Activated CD4-positive, alpha-beta T cell treated with anti-CD3 and anti-CD28 coated beads, Interleukin-2, amount 50 U/mL, for 1 hour (primary cell): ENCODE results near the gene PRUNE2.
"Not testable (repeated sequence)": the region's sequence is repeated elsewhere in the genome, so short reads cannot be mapped to it uniquely, and the experiment has no call there.

Experiments used
- DNase-seq: peaks from one replicate; pipeline ENCODE4 v3.0.0-alpha.2; 2020

The PRUNE2 gene

DNA sequence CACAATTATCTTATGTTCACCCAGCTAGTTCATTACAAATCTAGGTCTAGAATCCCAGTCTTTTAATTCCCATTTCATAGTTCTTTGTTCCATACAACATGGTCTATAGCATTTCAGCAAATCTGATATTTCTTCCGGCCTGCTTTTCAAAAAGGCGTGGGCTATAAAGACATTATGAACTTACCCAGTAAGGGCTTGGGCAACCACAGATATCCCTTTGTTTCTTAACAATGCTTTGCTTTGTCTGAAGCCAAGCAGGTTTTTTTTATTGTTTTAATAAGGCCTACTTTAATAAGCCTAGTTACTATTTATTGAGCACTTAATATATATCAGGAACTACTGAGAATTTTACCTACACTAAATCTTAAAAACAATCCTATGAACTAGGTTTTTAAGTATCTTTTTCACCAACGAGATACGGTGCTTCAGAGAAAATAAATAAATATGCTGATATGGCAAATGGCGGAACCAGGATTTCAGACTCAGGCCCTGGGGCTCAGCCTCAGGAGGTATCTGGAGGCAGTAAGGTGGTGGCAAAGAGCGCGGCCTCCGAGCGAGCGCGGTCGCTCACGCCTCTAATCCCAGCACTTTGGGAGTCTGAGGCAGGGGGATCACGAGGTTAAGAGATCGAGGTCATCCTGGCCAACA lies 112.0 kb downstream of the PRUNE2 start:
- no peak for DNase-seq

DNA sequence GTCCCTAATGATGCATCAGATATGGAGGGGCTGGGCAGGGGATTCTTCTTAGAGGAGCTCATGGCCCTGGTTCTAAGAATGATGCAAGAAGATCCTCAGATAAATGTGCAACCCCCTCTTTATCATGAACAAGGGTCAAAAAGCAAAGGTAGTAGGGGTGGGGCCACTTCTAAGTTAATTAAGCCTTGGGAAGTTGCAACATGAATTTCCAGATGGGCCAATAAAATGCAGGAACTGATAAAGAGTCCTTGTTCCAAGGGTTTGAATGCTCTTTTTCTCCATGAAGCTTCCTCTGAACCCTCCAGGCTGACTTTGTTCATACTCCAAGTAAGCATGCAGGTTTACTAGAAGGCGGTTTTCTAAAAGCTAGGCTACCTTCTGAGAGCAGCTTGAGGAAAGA lies 116.1 kb downstream of the PRUNE2 start:
- no peak for DNase-seq

DNA sequence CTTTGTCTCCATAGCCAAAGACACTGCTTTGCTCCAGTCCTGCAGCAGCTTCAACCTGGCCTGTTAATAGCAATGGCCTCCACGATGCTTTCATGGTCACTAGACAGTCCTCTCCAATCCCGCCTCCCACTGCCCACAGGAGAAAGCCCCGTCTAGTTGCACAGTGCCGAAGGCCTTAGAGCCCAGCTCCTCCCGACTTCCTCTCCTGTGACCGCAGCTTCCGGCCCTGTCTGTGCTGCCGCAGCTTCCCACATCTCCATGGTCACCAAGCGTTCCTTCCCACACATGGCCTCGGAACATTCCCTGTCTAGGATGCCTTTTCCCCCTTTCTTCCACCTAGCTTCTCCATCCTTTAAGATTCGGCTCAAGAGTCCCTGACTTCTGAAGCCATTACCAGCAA lies 118.2 kb downstream of the PRUNE2 start:
- DNase-seq, result no peak

DNA sequence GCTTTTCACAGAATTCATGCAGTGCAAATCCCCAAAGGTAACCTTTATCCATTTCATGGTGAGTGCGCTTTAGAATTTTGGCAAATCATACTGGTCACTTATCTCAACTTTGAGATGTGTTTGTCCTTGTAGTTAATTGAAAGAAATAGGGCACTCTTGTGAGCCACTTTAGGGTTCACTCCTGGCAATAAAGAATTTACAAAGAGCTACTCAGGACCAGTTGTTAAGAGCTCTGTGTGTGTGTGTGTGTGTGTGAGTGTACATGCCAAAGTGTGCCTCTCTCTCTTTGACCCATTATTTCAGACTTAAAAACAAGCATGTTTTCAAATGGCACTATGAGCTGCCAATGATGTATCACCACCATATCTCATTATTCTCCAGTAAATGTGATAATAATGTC lies 120.4 kb downstream of the PRUNE2 start:
- DNase-seq, result no peak

DNA sequence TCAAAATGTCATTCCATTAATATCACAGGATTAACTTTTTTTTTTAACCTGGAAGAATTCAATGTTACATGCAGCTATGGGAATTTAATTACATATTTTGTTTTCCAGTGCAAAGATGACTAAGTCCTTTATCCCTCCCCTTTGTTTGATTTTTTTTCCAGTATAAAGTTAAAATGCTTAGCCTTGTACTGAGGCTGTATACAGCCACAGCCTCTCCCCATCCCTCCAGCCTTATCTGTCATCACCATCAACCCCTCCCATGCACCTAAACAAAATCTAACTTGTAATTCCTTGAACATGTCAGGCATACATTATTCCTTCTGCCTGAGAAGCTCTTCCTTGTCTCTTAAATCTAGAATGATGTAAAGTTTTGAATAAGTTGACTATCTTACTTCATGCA lies 121.0 kb downstream of the PRUNE2 start:
- DNase-seq, result no peak

DNA sequence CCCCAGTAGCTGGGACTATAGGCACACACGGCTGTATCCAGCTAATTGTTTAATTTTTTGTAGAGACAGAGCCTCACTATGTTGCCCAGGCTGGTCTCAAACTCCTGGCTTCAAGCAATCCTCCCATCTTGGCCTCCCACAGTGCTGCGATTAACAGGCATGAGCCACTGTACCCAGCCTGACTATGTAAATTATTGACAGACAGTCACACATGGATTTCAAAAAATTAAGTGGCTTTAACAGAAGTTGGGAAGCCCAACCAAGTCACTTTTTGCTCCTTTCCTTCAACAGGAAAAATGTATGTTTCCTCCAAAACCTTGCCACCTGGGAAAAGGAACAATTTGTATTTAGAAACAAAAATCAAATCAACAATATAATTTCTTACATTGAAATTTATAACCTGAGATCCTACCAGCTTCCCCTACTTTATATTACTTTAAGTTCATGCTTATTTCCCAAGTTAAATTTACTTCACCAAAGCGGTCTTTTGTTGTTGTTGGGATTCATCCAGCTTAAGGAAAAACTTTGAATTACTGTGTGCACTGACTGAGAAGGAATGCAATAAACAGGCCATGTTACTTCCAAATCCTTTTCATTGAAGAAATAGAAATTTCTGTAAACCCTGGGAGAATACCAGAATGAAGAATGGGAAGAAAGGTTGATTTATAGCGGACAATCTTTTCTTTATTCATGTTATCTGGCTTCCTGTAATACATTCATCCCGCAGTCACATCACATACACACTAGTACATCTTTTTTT lies 133.0 kb downstream of the PRUNE2 start:
- no peak for DNase-seq

DNA sequence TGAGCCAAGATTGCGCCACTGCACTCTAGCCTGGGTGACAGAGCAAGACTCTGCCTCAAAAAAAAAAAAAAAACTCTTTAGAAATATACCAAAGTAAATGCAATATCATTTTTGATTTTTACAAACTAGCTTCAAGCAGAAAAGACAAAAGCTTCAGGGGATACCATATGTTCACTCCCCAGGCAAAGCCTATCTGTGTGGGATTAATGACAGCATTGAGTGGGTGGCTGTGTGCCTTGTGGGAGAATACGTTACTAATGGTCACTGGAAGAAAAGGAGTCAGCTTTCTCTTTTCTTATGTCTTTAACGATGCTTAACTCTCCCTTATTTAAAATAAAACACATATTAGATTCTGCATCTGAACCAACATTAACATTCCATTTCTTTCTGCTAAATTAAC lies 139.8 kb downstream of the PRUNE2 start:
- DNase-seq, result no peak

DNA sequence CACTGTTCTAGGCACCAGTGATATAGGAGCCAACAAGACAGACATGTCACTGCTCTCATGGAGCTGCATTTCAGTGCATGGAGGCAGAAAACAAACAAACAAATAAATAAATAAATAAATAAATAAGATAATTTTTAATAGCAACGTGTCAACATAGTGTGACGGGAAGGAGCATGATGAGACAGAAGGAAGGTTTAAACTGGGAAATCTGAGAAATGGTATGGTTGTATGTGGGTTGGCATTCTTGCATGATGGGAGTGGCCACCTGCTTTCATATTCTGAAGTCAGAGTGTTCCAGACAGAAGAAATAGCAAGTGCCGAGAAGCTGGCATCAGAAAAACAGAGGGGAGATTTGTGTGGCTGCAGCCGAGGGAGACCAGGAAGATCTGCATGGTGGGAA lies 141.8 kb downstream of the PRUNE2 start, which contains the start of gene PCA3:
Gene PCA3, plus strand, starts transcription at position 301 of the 400 bp plus-strand sequence.
- no peak for DNase-seq

DNA sequence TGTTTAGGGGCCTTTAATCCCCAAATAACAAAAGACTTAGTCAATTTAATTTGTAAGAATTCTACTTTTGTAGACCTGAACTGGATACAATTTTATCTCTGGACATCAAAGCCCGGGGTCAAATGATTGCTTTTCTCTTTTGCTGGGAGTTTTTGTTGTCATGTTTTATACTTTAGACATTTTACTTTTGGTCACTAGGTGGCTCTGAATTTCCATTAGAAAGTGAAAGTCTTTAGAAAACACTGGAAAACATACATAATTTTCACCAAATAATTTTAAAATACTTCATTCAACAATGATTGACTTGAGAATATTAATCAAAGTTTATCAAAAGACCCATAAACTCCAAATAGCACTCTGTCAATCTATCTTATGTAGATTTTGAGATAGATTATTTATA lies 144.5 kb downstream of the PRUNE2 start:
- DNase-seq, result no peak

DNA sequence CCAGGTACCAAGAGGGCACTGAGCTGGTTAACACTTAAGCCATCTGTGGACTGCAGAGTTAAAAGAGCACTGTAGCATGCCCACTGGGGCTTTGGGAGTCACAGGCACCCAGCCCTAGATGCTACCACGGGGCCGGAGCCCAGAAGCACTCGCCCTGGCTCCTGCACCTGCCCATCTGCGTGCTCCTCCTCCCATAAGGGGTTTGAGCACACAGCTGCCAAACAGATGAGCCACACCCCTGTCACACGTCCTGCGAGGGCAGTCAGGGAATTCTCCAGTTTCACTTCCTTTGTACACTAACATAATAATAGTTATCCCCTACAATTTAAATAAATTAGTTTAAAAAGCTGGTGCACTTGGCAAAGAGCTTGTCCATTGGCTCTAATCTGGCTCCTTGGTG lies 146.2 kb downstream of the PRUNE2 start:
- no peak for DNase-seq

DNA sequence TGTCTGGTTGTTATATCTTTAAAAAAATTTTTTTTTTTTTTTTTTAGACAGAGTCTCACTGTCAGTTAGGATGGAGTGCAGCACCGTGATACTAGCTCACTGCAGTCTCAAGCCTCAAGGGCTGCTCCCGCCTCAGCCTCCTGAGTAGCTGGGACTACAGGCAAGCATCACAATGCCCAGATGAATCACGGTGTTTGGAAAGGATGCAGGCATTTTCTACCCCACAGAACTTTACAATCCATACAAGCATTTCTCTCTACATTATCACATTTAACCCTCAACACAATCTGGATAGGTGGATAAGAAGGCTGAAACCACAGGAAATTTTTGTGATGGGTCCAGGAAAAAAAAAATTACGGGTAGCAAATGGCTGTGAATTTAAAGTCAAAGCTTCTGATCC lies 147.4 kb downstream of the PRUNE2 start:
- no peak for DNase-seq

DNA sequence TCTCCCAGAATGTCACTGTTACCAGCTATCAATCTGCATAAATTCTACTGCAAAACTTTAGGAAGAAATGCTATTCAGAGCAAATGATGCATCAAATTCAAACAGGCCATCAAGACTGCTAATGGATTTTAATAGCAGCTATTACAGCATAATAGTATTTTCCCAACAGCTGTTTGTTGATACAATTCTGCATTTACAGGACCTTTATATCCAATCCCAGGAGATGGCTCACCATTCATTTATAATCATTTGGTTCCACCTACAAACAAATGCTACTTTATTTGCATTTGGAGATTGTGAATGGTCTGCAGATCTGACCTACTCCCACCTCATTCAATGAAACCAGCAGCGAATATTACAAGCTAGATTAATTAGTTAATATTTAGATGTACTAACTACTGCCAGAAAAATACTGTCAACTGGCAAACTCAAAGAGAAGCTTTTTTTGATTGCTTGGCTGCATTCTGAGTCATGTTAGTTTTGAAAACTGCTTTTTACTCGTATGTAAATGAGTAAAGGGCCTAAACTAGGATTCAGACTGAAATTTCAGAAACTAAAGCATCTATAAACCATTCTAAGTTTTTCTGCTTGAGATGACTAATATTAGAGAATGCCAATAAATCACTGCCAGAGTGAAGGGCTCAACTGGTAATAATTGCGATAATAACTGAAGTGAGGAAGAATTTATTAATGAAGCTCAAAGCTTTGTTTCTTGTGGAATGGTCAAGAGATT lies 148.8 kb downstream of the PRUNE2 start:
- DNase-seq, result no peak

DNA sequence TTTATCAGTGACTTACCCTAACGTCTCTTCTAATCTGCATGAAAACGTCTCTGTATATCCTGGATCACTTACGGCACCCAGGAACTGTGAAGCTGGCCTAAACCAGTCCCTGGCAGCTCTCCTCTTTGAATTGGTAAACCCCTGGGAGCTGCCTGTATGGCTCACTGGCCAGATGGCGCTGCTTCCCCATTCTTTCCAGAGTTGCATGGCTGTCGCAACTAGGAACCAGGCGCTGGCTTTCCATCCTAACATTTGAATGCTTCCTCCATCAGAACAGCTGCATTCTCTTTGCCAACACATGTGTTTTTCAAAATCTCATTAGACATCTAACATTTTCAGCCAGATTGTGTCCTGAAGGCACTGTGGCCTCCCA lies 149.7 kb downstream of the PRUNE2 start:
- DNase-seq, result no peak

DNA sequence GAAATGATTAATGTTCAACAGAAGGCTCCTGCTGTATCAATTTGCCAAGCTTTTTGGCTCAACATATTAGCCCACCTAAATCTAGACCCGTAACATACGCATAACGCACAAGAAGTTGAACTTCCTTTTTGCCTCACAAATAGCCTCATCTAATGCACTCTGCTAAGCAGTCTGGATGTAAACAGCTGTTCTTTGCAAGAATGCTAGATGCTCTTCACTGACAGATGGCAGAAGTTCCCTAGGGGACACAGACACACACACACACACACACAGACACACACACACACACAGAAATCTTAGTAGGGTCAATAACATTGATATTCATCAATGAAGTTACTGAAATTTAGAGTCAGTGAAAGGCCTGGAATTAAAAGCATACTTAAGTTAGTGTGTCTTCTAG lies 154.9 kb downstream of the PRUNE2 start:
- no peak for DNase-seq

DNA sequence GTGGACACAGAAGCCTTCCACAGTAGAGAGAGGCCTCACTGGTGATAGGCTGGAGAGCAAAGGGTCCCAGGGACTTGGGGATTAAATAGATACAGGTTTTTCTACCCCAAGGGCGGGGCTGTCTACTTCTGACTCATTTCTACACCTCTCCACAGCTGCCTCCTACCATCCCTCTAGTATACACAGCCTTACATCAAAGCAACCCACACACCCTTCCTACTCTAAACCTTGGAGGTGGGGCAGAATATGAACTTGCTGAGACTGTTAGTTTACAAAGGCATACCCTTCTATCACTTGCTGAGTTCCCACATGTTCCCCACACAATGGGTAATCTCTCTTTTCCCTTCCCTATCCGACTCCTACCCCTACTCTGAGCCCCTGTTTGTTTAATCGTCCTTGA lies 161.6 kb downstream of the PRUNE2 start:
- no peak for DNase-seq

DNA sequence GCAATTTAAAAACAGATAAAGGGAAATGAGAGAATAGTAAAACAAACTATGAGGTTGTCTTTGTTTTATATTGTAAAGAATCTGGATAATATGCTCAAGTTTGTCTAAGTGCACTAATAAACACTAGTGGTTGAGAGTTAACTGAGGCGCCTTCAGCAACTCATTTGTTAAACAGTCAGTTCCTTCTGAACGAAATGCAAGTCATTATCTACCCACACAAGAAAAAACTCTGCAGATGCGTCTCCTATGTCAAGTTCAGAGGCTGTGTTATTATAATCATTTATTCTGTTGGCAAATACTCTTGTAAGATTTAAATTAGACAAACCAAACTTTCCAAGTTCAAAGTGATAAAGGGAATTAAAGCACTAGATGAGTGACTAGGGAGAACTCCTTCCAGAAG lies 162.0 kb downstream of the PRUNE2 start:
- DNase-seq, result no peak

DNA sequence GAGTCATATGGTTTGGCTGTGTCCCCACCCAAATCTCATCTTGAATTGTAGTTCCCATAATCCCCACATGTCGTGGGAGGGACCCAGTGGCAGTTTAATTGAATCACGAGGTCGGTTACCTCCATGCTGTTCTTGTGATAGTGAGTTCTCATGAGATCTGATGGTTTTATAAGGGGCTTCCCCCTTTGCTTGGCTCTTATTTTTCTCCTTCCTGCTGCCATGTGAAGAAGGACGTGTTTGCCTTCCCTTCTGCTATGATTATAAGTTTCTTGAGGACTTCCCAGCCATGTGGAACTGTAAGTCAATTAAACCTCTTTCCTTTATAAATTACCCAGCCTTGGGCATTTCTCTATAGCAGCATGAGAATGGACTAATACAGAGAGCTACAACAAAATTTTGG lies 163.0 kb downstream of the PRUNE2 start:
- DNase-seq, result not testable (repeated sequence)

DNA sequence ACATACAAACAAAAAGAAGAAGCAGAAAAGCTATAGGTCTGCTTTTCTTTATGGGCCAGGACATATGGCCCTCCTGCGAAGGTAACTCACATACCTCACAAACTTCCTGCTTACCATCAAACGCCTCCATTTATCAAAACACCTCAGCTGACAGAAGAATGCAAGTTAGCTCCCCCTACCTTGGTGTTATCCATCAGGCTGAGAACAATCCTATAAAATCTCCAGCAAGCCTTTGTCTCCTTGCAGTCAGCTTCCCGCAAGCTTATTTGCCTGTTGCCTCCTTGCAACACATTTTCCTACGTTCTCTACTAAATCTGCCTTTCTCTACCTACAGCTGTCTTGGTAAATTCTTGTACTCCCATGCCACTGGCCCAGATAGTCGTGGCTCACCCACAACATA lies 164.4 kb downstream of the PRUNE2 start:
- no peak for DNase-seq

DNA sequence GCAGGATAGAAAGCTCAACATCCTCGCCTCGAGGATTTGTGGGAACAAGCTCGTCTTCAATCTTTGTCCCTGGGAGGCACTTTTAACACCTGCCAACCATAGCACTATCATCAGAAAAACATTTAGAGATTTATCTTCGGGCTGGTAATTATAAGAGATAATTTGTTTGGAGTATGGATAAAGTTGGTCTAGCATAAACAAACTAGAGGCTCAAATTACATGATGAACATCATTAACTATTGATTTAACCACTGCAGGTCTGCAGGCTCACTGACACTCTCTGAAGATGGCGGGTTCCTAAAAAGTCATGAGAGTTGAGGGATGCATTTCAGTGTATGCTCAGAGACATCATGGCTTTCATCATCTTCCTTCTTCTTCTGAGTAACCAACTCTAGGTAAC lies 167.5 kb downstream of the PRUNE2 start:
- no peak for DNase-seq

DNA sequence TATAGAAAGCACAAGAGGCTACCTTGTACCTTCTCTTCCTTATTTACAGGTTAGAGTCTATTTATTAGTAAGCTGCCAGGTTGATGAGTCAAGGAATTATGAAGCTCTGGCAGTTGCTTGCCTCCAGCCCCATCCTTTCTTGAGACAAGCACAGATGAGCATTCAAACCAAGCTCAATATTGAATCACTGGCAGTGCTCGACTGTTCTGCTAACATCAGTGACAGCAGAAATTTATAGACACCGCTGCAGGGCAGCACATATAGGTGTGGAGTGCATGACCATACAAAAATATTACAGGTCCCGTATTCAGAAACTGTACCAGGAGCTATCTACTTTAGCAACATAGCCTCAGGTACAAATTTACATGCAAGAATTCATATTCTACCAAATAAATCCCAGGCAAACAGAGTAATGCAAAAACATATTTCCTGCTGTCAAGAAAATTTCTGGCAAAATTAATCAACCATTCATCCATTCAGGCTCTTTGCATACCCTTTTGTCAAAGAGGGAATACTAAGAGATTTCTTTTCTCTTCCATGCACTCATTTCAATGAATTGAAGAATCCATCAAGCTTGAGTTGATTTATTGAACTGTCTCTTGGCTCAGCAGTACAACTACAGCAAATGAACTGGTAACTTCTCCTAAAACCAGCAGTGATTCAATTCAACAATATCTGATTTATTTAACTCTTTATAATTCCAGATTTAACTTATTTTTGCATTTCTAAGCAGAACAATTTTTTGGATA lies 168.6 kb downstream of the PRUNE2 start:
- DNase-seq, result no peak

DNA sequence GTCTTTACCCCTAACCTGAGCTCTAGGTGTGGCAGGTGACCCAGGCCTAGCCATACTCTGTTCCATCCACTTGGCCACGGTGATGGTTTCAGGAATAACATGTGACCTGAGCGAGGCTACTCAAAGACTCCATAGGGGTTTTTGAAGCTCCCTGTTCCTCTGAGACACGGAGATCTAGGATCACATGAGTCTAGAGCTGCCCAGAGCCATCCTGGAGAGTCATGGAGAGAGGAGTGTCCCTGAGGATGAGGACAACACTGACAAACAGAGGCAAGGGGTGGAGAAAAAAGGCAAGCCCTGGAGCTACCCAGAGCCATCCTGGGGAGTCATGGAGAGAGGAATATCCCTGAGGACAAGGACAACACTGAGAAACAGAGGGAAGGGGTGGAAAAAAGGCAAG lies 171.2 kb downstream of the PRUNE2 start:
- no peak for DNase-seq

DNA sequence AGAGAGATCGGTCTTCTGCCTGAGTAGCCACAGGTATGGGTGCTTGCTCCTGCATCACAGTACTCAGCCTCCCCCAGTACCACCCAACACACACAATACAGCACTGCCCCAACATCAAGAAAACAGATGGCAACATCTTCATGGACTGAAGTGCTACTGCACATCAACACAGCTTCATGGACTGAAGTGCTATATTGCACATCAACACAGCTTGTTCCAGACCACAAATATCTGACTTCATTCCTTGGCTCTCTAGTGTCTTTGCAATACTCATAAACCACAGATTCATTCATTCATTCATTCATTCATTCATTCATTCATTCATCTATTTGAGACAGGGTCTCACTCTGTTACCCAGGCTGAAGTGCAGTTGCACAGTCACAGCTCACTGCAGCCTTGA lies 172.8 kb downstream of the PRUNE2 start:
- DNase-seq, result no peak

DNA sequence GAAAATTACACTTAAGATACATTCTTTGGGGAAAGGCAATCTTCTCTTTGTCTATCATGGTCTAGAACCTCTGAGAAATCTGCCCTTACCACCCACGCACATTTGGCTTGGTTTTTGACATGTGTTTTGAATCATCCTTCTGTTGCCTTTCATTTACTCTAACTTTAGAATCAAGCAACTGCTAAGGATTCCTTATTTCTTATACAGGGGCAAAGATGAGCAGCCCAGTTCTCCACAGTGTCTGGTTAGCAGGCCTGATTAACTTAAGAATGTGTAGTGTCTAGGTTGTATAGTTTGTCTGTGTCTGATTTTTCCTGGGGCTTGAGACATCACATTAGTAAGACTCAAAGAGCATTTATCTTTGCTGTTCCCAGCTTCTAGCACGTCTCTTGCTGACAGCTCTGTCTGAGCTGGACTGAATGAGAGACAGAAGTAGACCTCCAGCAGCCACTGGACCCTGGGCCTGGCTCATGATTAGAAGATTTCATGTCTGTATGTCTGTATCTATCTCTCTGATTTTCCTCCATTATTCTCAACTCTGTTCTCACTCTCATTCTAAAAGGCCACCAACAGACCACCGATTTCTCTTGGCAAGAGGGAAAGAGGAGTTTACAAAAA lies 173.5 kb downstream of the PRUNE2 start:
- no peak for DNase-seq
